SU-DHL-6 (cell line): Measurements from ENCODE around the gene GALNT16.

Experiments
- H2AFZ ChIP-seq: fragments of 200-600 bp; sonication (generic); 2 replicates; pipeline ENCODE4 v1.6.1; 2014; ENCODE audit warnings: low read depth, mild to moderate bottlenecking, moderate library complexity, mixed read lengths, antibody characterized with exemption, low read length; ENCODE audit not compliant: severe bottlenecking
- H3F3A ChIP-seq: fragments of 200-600 bp; shearing (Covaris generic); 2 replicates; pipeline ENCODE4 v1.6.0; 2016; ENCODE audit warnings: antibody characterized with exemption, mild to moderate bottlenecking; ENCODE audit not compliant: insufficient read depth
- H3K27ac ChIP-seq: fragments of 200-600 bp; sonication (generic); 2 replicates; pipeline ENCODE4 v1.5.1; 2016; ENCODE audit warnings: low read depth, mild to moderate bottlenecking, low read length, moderate library complexity, mixed read lengths
- H3K27me3 ChIP-seq: fragments of 200-600 bp; sonication (generic), shearing (Covaris generic); 2 replicates; pipeline ENCODE4 v1.6.0; 2014; ENCODE audit warnings: mild to moderate bottlenecking, low read length
- H3K36me3 ChIP-seq: fragments of 200-600 bp; sonication (generic); 2 replicates; pipeline ENCODE4 v1.6.1; 2014; ENCODE audit warnings: mild to moderate bottlenecking, low read length, mixed read lengths
- H3K4me2 ChIP-seq: fragments of 300-600, 200-600 bp; shearing (Covaris generic), sonication (generic); 2 replicates; pipeline ENCODE4 v1.6.0; 2014; ENCODE audit warnings: low read length, low read depth, mild to moderate bottlenecking; ENCODE audit not compliant: poor library complexity, severe bottlenecking
- H3K4me3 ChIP-seq: fragments of 200-600 bp; sonication (generic); 2 replicates; pipeline ENCODE4 v1.5.1; 2014; ENCODE audit warnings: antibody characterized with exemption, low read length, mild to moderate bottlenecking, mixed read lengths; ENCODE audit not compliant: insufficient read depth, poor library complexity, severe bottlenecking
- H3K79me2 ChIP-seq: fragments of 200-600 bp; sonication (generic); 2 replicates; pipeline ENCODE4 v1.6.1; 2014; ENCODE audit warnings: mild to moderate bottlenecking, low read length, moderate library complexity; ENCODE audit not compliant: insufficient read depth
- H3K9ac ChIP-seq: fragments of 200-600 bp; sonication (generic); 2 replicates; pipeline ENCODE4 v1.7.0; 2014; ENCODE audit warnings: mild to moderate bottlenecking, low read length
- H3K9me2 ChIP-seq: fragments of 200-600 bp; sonication (generic); replicated peaks from 2 replicates; pipeline ENCODE4 v1.6.1; 2014; ENCODE audit warnings: low read length; ENCODE audit not compliant: insufficient read depth
- H3K9me3 ChIP-seq: fragments of 200-600 bp; sonication (generic); 2 replicates; pipeline ENCODE4 v1.6.1; 2014; ENCODE audit warnings: low read length, mixed read lengths; ENCODE audit not compliant: insufficient read depth
- H4K20me1 ChIP-seq: fragments of 200-600 bp; sonication (generic); 2 replicates; pipeline ENCODE4 v1.6.1; 2014; ENCODE audit warnings: low read depth, mild to moderate bottlenecking, antibody characterized with exemption, low read length, moderate library complexity, mixed read lengths
- CTCF ChIP-seq: fragments of 200-600 bp; sonication (generic); IDR thresholded peaks from one replicate; pipeline ENCODE4 v1.5.1; 2017; ENCODE audit warnings: antibody characterized with exemption, mild to moderate bottlenecking, low read length, moderate library complexity; ENCODE audit not compliant: insufficient read depth, poor library complexity, severe bottlenecking
- EZH2phosphoT487 ChIP-seq: fragments of 200-600 bp; sonication (generic), shearing (Covaris generic); conservative IDR thresholded peaks from 2 replicates; pipeline ENCODE4 v1.6.1; 2018; ENCODE audit warnings: mild to moderate bottlenecking, antibody characterized with exemption, low read length, moderate library complexity, mixed read lengths

The GALNT16 gene

GRCh38 chr14:69280746-69281291 is 20.9 kb downstream of the GALNT16 start:
- no peaks in the 10 kb centered on the region for H4K20me1 ChIP-seq
- TF ChIP-seq CTCF (no peak), EZH2phosphoT487 (no peak)

GRCh38 chr14:69281450-69282169 is 21.7 kb downstream of the GALNT16 start:
- Histone ChIP-seq H4K20me1 (no peaks in the 10 kb centered on the region), H3K4me3 (no peak overlapping the region), H3K27ac (no peak overlapping the region), H3K9ac (no peak overlapping the region), H3K9me3 (no peaks in the 10 kb centered on the region), H3K27me3 (no peaks in the 10 kb centered on the region), H3K4me2 (no peak overlapping the region), H3K9me2 (no peaks in the 10 kb centered on the region), H3K36me3 (no peaks in the 10 kb centered on the region), H3F3A (no peaks in the 10 kb centered on the region), H2AFZ (no peak overlapping the region), H3K79me2 (no peaks in the 10 kb centered on the region)
- no peak for TF ChIP-seq CTCF
- TF ChIP-seq EZH2phosphoT487 = no peak

More at GRCh38 chr14:69280746-69281291, 20.9 kb downstream of the GALNT16 start:
- no peaks in the 10 kb centered on the region for H3K9me2 ChIP-seq
- H3K27me3 ChIP-seq = no peaks in the 10 kb centered on the region
- no peak overlapping the region for H3K4me2 ChIP-seq
- H3F3A ChIP-seq = no peaks in the 10 kb centered on the region
- no peaks in the 10 kb centered on the region for H3K36me3 ChIP-seq
- H3K4me3 ChIP-seq = no peak overlapping the region
- H3K27ac ChIP-seq = no peak overlapping the region
- H3K9me3 ChIP-seq = no peaks in the 10 kb centered on the region
- H3K9ac ChIP-seq = no peak overlapping the region
- H3K79me2 ChIP-seq = no peaks in the 10 kb centered on the region
- H2AFZ ChIP-seq = no peak overlapping the region

- H4K20me1 ChIP-seq = no peaks in the 10 kb centered on the region
- no peak overlapping the region for H3K9ac ChIP-seq
- no peak overlapping the region for H3K27ac ChIP-seq
- H3K4me3 ChIP-seq = no peak overlapping the region
- H3K27me3 ChIP-seq = no peaks in the 10 kb centered on the region
- no peak overlapping the region for H2AFZ ChIP-seq
- H3K79me2 ChIP-seq = no peaks in the 10 kb centered on the region
- TF ChIP-seq EZH2phosphoT487 (no peak), CTCF (no peak)
- no peaks in the 10 kb centered on the region for H3K36me3 ChIP-seq
- no peak overlapping the region for H3K4me2 ChIP-seq
- no peaks in the 10 kb centered on the region for H3K9me2 ChIP-seq
- H3F3A ChIP-seq = no peaks in the 10 kb centered on the region
- H3K9me3 ChIP-seq = no peaks in the 10 kb centered on the region
Observed at GRCh38 chr14:69282448-69282847, 22.5 kb downstream of the GALNT16 start.
